Subcutaneous preadipocyte (primary cell): ENCODE data around the gene SLC15A3. TPM values are rescaled to one million over a fixed set of nuclear protein-coding genes. Genes with fewer than 3 reads are reported as not detected.

Experiments used
- small RNA-seq: library from RNA; depleted of rRNA; stranded (forward); fragments of <200 nt; gene quantifications from one replicate; pipeline ENCODE3, GENCODE V24; 2012
- total RNA-seq: library from RNA; depleted of rRNA; stranded (reverse); fragments of >200 nt; gene quantifications from 2 replicates; pipeline ENCODE4 v1.2.3, GENCODE V29; 2012

SLC15A3 gene
- total RNA-seq = 4.5 and 8.1 TPM in 2 replicates

GRCh38 chr11:60951904-60952741, at the start of gene SLC15A3:
Gene SLC15A3 (minus strand): TSS chr11:60952176. CDS start chr11:60951551, 625 bp downstream.

GRCh38 chr11:60971520-60971919, 19.5 kb upstream of the SLC15A3 start, which contains the start of gene CD6:
Gene CD6 (plus strand): TSS chr11:60971680. CDS start chr11:60971866, 186 bp downstream.

GRCh38 chr11:60924110-60924905, 27.7 kb downstream of the SLC15A3 start, which contains the start of gene TMEM132A:
Gene TMEM132A (plus strand): TSS chr11:60924460. CDS start chr11:60924634, 174 bp downstream.

GRCh38 chr11:60913793-60914632, 38.0 kb downstream of the SLC15A3 start, which contains the start of gene TMEM109:
Gene TMEM109 (plus strand): TSS chr11:60914158. CDS start chr11:60919694, 5,536 bp downstream.

GRCh38 chr11:60906132-60906972, 45.6 kb downstream of the SLC15A3 start, which contains the start of gene PRPF19:
Gene PRPF19 (minus strand): TSS chr11:60906585. CDS start chr11:60906382, 203 bp downstream.

Small RNAs within 50 kb of the gene (small RNA-seq; reads per million reads assigned to genes)
- gene RNU6-933P = not detected

Other genes with a start within 250 kb of the SLC15A3 start
- not detected in 2 replicates for gene MS4A18, start 227.5 kb downstream of the SLC15A3 start, total RNA-seq
- gene MS4A15, start 195.3 kb downstream of the SLC15A3 start, total RNA-seq = not detected in 2 replicates
- not detected in 2 replicates for gene MS4A10, start 166.8 kb downstream of the SLC15A3 start, total RNA-seq
- 22.0 and 30.5 TPM in 2 replicates for gene CCDC86, start 110.1 kb downstream of the SLC15A3 start, total RNA-seq
- gene PTGDR2, start 96.2 kb downstream of the SLC15A3 start, total RNA-seq = 1.5 and 9.4 TPM in 2 replicates
- gene ZP1, start 84.6 kb downstream of the SLC15A3 start, total RNA-seq = 0.37 and 0.98 TPM in 2 replicates
- gene PRPF19, start 45.6 kb downstream of the SLC15A3 start, total RNA-seq = 54.0 and 62.8 TPM in 2 replicates
- gene TMEM109, start 38.0 kb downstream of the SLC15A3 start, total RNA-seq = 36.9 and 39.7 TPM in 2 replicates
- 5.9 and 6.6 TPM in 2 replicates for gene TMEM132A, start 27.7 kb downstream of the SLC15A3 start, total RNA-seq
- gene CD6, start 19.5 kb upstream of the SLC15A3 start, total RNA-seq = not detected in 2 replicates
- gene CD5, start 150.3 kb upstream of the SLC15A3 start, total RNA-seq = not detected in 2 replicates
- 12.9 and 16.2 TPM in 2 replicates for gene VPS37C, start 209.2 kb upstream of the SLC15A3 start, total RNA-seq